GM12873 (cell line): Measurements from ENCODE around the gene ZRANB1.

Experiments
- CTCF ChIP-seq: IDR thresholded peaks from 2 replicates; pipeline ENCODE4 v1.5.1; 2012; ENCODE audit warnings: low read depth, mild to moderate bottlenecking, moderate library complexity, low read length, control low read depth; ENCODE audit not compliant: insufficient read depth; ENCODE audit errors: missing control alignments

ZRANB1 gene

GRCh38 chr10:125037145-125037877, 95.4 kb downstream of the ZRANB1 start:
- TF ChIP-seq CTCF = no peak
